GM12878 (cell line): Measurements from ENCODE around the gene ENAH. TPM values are rescaled to one million over a fixed set of nuclear protein-coding genes. Genes with fewer than 3 reads are reported as not detected.

Source experiments
- ATAC-seq: fragments of 200-7000 bp; cut with Tn5 transposase; 3 replicates; pipeline ENCODE4 v1.9.1; 2020; ENCODE audit warnings: mild to moderate bottlenecking, moderate library complexity
- BruUV-seq: library from RNA; stranded (reverse); fragments of 400-500 nt; replicated peaks from 2 replicates; lab custom pipeline; 2021; lab: Mats Ljungman, UMichigan
- CTCF ChIA-PET: fragments of 300-600 bp; sonication (Branson Sonifier 250); formaldehyde crosslinking; extraction: SDS; loops from one replicate; lab custom pipeline; 2021; ENCODE audit warnings: inconsistent platforms; lab: Yijun Ruan, JAX
- POLR2A ChIA-PET: fragments of 350-600 bp; formaldehyde crosslinking; extraction: SDS; loops from one replicate; lab custom pipeline; 2021; ENCODE audit warnings: inconsistent platforms; lab: Charles Lee
- RAD21 ChIA-PET: fragments of 300-600 bp; sonication (Branson Sonifier 250); formaldehyde crosslinking; loops from one replicate; lab custom pipeline; 2023; ENCODE audit warnings: antibody characterized with exemption; ENCODE audit not compliant: unreplicated experiment; lab: Charles Lee
- SMC1A ChIA-PET: fragments of 300-600 bp; sonication (Branson Sonifier 250); formaldehyde crosslinking; loops from one replicate; lab custom pipeline; 2023; ENCODE audit not compliant: unreplicated experiment, uncharacterized antibody; lab: Charles Lee
- DNase-seq: peaks from one replicate; pipeline ENCODE4 v3.0.0-alpha.2; 2011; ENCODE audit warnings: low read depth, low spot score
- FAIRE-seq: peaks from 3 replicates; lab custom pipeline; 2011; peaks lifted over from hg19 to GRCh38; lab: Jason Lieb, UNC
- H2AFZ ChIP-seq: 2 replicates; pipeline ENCODE4 v1.6.0; 2011; ENCODE audit warnings: low read depth, low read length, control low read depth; ENCODE audit not compliant: control insufficient read depth
- H3K27ac ChIP-seq: 2 replicates; pipeline ENCODE4 v1.5.1; 2011; ENCODE audit warnings: control low read depth; ENCODE audit not compliant: control insufficient read depth, insufficient read depth
- H3K27me3 ChIP-seq, 2 experiments: replicated peaks in 1 of 2; 2 replicates each; pipeline versions ENCODE4 v1.6.0 to v1.6.1; 2011; ENCODE audit warnings: low read length in 1 of 2; ENCODE audit not compliant: control insufficient read depth in 2 of 2, insufficient read depth in 2 of 2
- H3K36me3 ChIP-seq, 2 experiments: 2 replicates each; pipeline ENCODE4 v1.5.1; 2011; ENCODE audit warnings: low read length in 1 of 2; ENCODE audit not compliant: control insufficient read depth in 2 of 2, insufficient read depth in 2 of 2
- H3K4me1 ChIP-seq: 2 replicates; pipeline ENCODE4 v1.6.1; 2011; ENCODE audit warnings: mild to moderate bottlenecking, low read length, moderate library complexity, mixed read lengths; ENCODE audit not compliant: control insufficient read depth, insufficient read depth
- H3K4me2 ChIP-seq: 2 replicates; pipeline ENCODE4 v1.6.0; 2011; ENCODE audit warnings: control low read depth; ENCODE audit not compliant: control insufficient read depth, insufficient read depth
- H3K4me3 ChIP-seq: fragments of 200-600 bp; sonication (generic); 2 replicates; pipeline ENCODE4 v1.5.1; 2016
- H3K79me2 ChIP-seq: 2 replicates; pipeline ENCODE4 v1.6.0; 2011; ENCODE audit warnings: low read length; ENCODE audit not compliant: control insufficient read depth, insufficient read depth
- H3K9ac ChIP-seq: 2 replicates; pipeline ENCODE4 v1.8.0; 2011; ENCODE audit warnings: low read length, control low read depth, mixed read lengths; ENCODE audit not compliant: control insufficient read depth, insufficient read depth
- H3K9me3 ChIP-seq: replicated peaks from 3 replicates; pipeline ENCODE4 v1.5.1; 2011; ENCODE audit warnings: mild to moderate bottlenecking, low read length; ENCODE audit not compliant: control insufficient read depth, insufficient read depth
- H4K20me1 ChIP-seq: 2 replicates; pipeline ENCODE4 v1.6.0; 2011; ENCODE audit not compliant: control insufficient read depth, insufficient read depth
- CHD1 ChIP-seq: IDR thresholded peaks from 2 replicates; pipeline ENCODE4 v1.6.1; 2012; ENCODE audit warnings: low read depth, low read length, improper control_type of control experiment
- CHD2 ChIP-seq: IDR thresholded peaks from 2 replicates; pipeline ENCODE4 v1.6.1; 2011; ENCODE audit warnings: low read depth, low read length, improper control_type of control experiment, borderline replicate concordance
- GATAD2B ChIP-seq: fragments of 450-650 bp; conservative IDR thresholded peaks from 2 replicates; pipeline ENCODE4 v1.6.1; 2017; ENCODE audit warnings: low read depth, mild to moderate bottlenecking, moderate library complexity
- IKZF2 ChIP-seq, 2 experiments: fragments of 450-650 bp; IDR thresholded peaks; 2 replicates each; pipeline ENCODE4 v1.6.1; 2017; ENCODE audit warnings: mild to moderate bottlenecking in 2 of 2, moderate library complexity in 2 of 2
- IRF3 ChIP-seq: fragments of 450-650 bp; IDR thresholded peaks from 2 replicates; pipeline ENCODE4 v1.6.1; 2014; ENCODE audit warnings: mild to moderate bottlenecking
- NFXL1 ChIP-seq: fragments of 450-650 bp; IDR thresholded peaks from 2 replicates; pipeline ENCODE4 v1.6.1; 2017; ENCODE audit warnings: antibody characterized with exemption, mild to moderate bottlenecking, borderline replicate concordance
- POLR2AphosphoS2 ChIP-seq: IDR thresholded peaks from 2 replicates; pipeline ENCODE4 v1.6.1; 2011; ENCODE audit warnings: low read depth, mild to moderate bottlenecking, low read length, improper control_type of control experiment, moderate library complexity
- RELA ChIP-seq: fragments of 450-650 bp; IDR thresholded peaks from 2 replicates; pipeline ENCODE4 v1.8.0; 2014; ENCODE audit warnings: borderline replicate concordance; ENCODE audit not compliant: partially characterized antibody
- RELB ChIP-seq: fragments of 450-650 bp; IDR thresholded peaks from 2 replicates; pipeline ENCODE4 v1.6.1; 2017; ENCODE audit warnings: low read depth, mild to moderate bottlenecking, moderate library complexity
- TCF3 ChIP-seq: IDR thresholded peaks from 2 replicates; pipeline ENCODE4 v1.6.1; 2012; ENCODE audit warnings: low read depth, mild to moderate bottlenecking, low read length, borderline replicate concordance; ENCODE audit not compliant: insufficient read depth
- WGBS: methylation state at CpG from one replicate; pipeline ENCODE4 v1.1.6; 2016; ENCODE audit warnings: low lambda C conversion rate; ENCODE audit not compliant: insufficient replicate concordance, insufficient coverage; ENCODE audit errors: missing lambda C conversion rate; 5-methylcytosine and 5-hydroxymethylcytosine counted together
- in situ Hi-C: fragments of 300-500 bp; cut with MboI; formaldehyde crosslinking; loops from 9 replicates; pipeline ENCODE4 v1.14.3; 2018; ENCODE audit warnings: mixed read lengths
- intact Hi-C: fragments of 100-400 bp; cut with micrococcal nuclease; formaldehyde crosslinking; loops from one replicate; pipeline ENCODE4 v1.14.2; 2022; ENCODE audit not compliant: unreplicated experiment
- polyA plus RNA-seq, 11 experiments: library from polyadenylated mRNA; depleted of rRNA in 4 of 11; unstranded in 6 of 11; stranded (reverse) in 5 of 11; fragments of >200 nt; fragmentation: Nextera tagmentation in 4 of 11; fragmentation: Illumina TruSeq in 1 of 11; extraction: Ambion mirVana in 4 of 11; extraction: Trizol in 1 of 11; gene quantifications; 1 replicate in 1 of 11; 2 replicates in 10 of 11; pipeline versions ENCODE4 v1.2.1 to v1.2.3, GENCODE V29; 2011 to 2016; ENCODE audit warnings: inconsistent platforms in 2 of 11, missing spikeins in 2 of 11, low read depth in 1 of 11
- total RNA-seq, 4 experiments: library from RNA; depleted of rRNA in 3 of 4; stranded (reverse); fragments of >200 nt in 3 of 4; fragmentation: Illumina TruSeq in 1 of 4; extraction: Trizol in 1 of 4; gene quantifications; 2 replicates each; pipeline versions ENCODE4 v1.2.1 to v1.2.3, GENCODE V29; 2013 to 2021

ENAH gene
- total and polyA plus RNA-seq, 10 of the 15 experiments (the other 5 are each of a cell fraction or from before 2014, with no cell fraction given), result under 0.01 to 0.62 (median 0.06) TPM; not detected in 5

DNA sequence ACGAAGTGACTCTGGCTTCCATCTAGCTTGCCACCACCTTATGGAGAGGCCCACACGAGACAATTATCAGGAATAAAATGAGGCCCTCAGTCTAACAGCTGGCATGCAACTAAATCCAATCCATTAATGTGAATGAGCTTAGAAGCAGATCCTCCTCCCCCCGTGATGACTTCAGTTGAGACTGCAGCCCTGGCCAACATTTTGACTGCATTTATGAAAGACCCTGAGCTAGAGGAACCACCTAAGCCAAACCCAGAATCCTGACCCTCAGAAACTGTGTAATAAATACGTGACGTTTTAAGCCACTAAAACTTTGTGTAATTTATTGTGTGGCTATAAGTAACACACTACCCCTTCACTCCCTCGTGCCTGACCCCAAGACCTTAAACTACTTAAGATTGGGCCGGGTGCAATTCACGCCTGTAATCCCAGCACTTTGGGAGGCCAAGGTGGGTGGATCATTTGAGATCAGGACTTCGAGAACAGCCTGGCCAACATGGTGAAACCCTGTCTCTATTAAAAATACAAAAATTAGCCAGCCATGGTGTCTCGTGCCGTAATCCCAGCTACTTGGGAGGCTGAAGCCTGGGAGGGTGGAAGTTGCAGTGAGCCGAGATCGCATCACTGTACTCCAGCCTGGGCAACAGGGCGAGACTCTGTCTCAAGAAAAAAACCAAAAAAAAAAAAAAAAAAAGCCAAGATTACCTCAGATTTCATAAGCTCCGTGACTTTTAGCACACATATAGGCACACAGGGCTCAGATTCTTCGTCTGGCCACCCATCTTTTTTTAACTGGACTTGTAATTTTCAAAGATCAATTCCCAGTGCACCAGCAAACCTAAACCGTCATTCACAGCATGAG lies 72.5 kb downstream of the ENAH start:
- no TSS peak for BruUV-seq
- RAD21 ChIA-PET, result no interaction called here

More for the DNA sequence above, 72.5 kb downstream of the ENAH start:
- H3K9ac ChIP-seq, result no peak overlapping the region
- no peak overlapping the region for H3K4me2 ChIP-seq
- no peaks in the 10 kb centered on the region for H3K4me1 ChIP-seq
- H4K20me1 ChIP-seq, result no peaks in the 10 kb centered on the region
- no peaks in the 10 kb centered on the region for H3K9me3 ChIP-seq
- ATAC-seq (no peak), FAIRE-seq (no peak), DNase-seq (no peak)
- CTCF ChIA-PET, result interaction anchor here (1.0 to 1.2 kb wide), 3 partner anchors 11 to 383 kb away, joined by 3 read pairs; no protein-coding TSS in a partner anchor
- intact Hi-C loops (no loop called here), in situ Hi-C loops (no loop called here)
- SMC1A ChIA-PET, result no interaction called here
- POLR2A ChIA-PET, result interaction anchor here (0.6 kb wide), 2 partner anchors 11 to 243 kb away, joined by 3 to 4 read pairs; no protein-coding TSS in a partner anchor
- H3K27me3 ChIP-seq, result no peaks in the 10 kb centered on the region; a peak in 2 of 4 replicates
- no peak overlapping the region for H3K4me3 ChIP-seq
- H2AFZ ChIP-seq, result no peak overlapping the region
- H3K36me3 ChIP-seq, result no peaks in the 10 kb centered on the region
- TF ChIP-seq RELA (no peak), GATAD2B (no peak), CHD2 (no peak), TCF3 (no peak), IRF3 (no peak), IKZF2 (IDR thresholded peaks at IDR 0.05) (no peak), CHD1 (no peak), POLR2AphosphoS2 (no peak), RELB (no peak), NFXL1 (no peak)
- H3K79me2 ChIP-seq, result no peaks in the 10 kb centered on the region
- H3K27ac ChIP-seq, result no peak overlapping the region
- WGBS, result 15% methylated on average over 15 of the region's 17 CpGs
